Measurements from ENCODE around the gene PIK3CD. TPM values are rescaled to one million over a fixed set of nuclear protein-coding genes. Genes with fewer than 3 reads are reported as not detected.
A peak's percentile ranks its signal among the peaks of the same experiment; 100 is the strongest.

PIK3CD gene
- total and polyA plus RNA-seq, 11 donors, result 1.9 to 18.8 (median 4.0) TPM

DNA sequence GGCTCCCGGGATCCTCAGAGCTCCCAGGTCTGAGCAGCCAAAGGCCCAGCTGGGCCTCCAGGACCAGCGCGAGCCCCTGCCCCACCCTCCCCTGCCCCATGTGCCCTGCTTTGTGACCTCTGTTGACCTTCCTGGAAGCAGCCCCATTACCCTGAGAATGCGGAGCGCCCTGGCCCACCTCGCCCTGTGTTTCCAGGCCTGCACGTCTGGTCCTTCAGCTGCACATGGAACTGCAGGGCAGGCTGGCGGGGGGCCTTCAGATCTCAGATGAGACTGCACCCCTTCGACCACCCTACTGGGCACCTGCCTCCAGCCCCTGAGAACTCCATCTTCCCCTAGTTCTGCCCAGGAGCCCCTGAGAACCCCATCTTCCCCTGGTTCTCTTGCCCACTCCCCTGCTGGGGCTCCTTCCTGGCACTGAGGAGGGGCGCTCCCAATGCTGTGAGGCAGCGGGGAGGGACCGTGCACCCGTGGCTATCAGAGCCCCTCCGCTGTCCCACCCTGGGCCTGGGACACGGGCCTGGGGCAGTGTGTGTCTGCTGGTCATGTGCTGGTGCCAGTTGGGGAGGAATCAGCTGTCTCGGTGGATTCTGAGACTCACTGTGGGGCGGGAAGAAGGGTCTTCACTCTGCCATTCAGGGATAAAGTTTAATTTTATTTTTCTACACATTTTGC lies 37.8 kb upstream of the PIK3CD start:
- H3K27me3 ChIP-seq, result peaks cover 0 to 2% (median 0%) of the 10 kb centered on the region in 9 donors
- H3K4me3 ChIP-seq, result no peak overlapping the region
- 74 to 90% (median 86%) methylated on average over 14 to 17 of the region's 17 CpGs for WGBS, 4 donors
- H3K9me3 ChIP-seq, result no peaks in the 10 kb centered on the region
- ATAC-seq, result no peak
- intact Hi-C loops (cut with DNase I), result no loop called here
- DNase-seq, result no peak
- H3K36me3 ChIP-seq, result peaks cover 0 to 47% (median 36%) of the 10 kb centered on the region in 9 donors
- no peak for TF ChIP-seq POLR2A (IDR thresholded peaks at IDR 0.05)
- TF ChIP-seq, protein P1, sequence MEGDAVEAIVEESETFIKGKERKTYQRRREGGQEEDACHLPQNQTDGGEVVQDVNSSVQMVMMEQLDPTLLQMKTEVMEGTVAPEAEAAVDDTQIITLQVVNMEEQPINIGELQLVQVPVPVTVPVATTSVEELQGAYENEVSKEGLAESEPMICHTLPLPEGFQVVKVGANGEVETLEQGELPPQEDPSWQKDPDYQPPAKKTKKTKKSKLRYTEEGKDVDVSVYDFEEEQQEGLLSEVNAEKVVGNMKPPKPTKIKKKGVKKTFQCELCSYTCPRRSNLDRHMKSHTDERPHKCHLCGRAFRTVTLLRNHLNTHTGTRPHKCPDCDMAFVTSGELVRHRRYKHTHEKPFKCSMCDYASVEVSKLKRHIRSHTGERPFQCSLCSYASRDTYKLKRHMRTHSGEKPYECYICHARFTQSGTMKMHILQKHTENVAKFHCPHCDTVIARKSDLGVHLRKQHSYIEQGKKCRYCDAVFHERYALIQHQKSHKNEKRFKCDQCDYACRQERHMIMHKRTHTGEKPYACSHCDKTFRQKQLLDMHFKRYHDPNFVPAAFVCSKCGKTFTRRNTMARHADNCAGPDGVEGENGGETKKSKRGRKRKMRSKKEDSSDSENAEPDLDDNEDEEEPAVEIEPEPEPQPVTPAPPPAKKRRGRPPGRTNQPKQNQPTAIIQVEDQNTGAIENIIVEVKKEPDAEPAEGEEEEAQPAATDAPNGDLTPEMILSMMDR (IDR thresholded peaks at IDR 0.05), result no peak
- H3K27ac ChIP-seq, result no peak overlapping the region
- H3K4me1 ChIP-seq, result peaks cover 0 to 11% (median 0%) of the 10 kb centered on the region in 12 donors

DNA sequence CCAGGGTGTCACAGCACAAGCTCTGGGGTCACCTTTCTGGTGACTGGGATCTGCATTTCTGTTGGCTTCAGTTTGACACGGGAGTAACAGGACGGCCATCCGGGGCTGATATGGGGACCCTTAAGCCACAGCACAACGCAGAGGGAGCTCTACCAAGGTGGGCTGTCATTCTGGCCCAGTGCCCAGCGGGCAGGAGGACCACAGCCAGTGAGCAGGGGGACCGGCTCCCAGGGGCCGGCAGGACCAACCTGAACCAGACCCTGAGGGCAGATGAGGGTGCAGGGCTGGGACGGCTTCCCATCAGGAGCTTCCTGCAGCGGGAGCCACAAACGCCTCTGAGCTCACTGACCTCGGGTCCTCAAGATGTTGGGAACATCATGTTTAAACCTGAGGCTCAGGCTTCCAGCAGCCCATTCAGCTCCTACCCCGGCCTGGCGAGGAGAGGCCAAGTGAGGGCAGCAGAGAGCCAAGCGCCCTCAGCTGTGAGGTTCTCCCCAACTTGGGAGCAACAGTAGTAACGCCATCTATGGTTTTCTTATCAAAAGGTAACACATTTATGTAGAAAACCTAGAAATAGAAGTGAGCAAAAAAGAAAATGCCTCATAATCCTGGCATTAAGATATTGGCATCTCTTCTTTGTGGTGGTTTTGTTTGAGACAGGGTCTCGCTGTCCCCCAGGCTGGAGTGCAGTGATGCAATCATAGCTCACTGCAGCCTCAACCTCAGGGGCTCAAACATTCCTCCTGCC lies 36.0 kb upstream of the PIK3CD start:
- no peak for DNase-seq
- H3K9me3 ChIP-seq, result no peaks in the 10 kb centered on the region
- H3K4me1 ChIP-seq, result peaks cover 0 to 2% (median 0%) of the 10 kb centered on the region in 12 donors
- no peak overlapping the region for H3K4me3 ChIP-seq
- peaks cover 0 to 19% (median 0%) of the 10 kb centered on the region in 9 donors for H3K27me3 ChIP-seq
- H3K27ac ChIP-seq, result no peak overlapping the region
- 42 to 57% (median 49%) methylated on average over 11 to 16 of the region's 16 CpGs for WGBS, 4 donors
- intact Hi-C loops (cut with DNase I), result no loop called here
- peak; percentile 46 to 60 (median 54) for ATAC-seq
- peaks cover 0 to 31% (median 26%) of the 10 kb centered on the region in 9 donors for H3K36me3 ChIP-seq
- no peak for TF ChIP-seq POLR2A (IDR thresholded peaks at IDR 0.05)
- TF ChIP-seq, protein P1 (IDR thresholded peaks at IDR 0.05), result peak; percentile 29 to 75 (median 51)

DNA sequence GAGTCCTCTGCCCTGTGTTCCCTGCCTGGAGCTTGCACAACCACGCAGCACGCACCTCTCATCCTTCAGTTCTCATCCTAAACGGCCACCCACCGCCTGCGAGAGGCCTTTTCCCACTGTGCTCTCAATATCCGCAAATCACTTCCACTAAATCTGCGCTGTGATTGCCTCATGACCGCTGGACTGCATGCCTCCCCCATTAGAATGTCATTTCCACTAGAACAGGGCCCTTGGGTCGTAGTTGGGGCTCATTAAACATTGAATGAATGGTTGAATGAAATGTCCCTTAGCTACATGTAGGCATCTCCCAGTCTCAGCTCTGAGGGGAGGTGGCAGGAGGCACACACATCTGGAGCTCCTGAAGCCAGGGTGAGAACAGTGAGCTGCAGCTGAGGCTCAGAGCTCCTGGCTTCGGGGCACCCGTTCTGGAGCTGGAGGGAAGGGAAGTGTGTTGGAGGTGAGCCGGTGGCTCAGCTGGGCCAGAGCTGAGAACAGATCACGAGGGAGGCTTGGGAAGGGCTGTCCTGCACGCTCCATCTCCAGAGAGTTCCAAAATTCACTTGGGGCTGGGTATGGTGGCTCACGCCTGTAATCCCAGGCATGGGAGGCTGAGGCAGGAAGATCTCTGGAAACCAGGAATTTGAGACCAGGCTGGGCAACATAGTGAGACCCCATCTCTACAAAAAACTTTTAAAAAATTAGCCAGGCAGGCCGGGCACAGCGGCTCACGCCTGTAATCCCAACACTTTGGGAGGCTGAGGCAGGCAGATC lies 32.4 kb upstream of the PIK3CD start:
- DNase-seq (no peak), ATAC-seq (no peak)
- Histone ChIP-seq H3K27me3 (peaks cover 0 to 29% (median 0%) of the 10 kb centered on the region in 9 donors), H3K36me3 (no peaks in the 10 kb centered on the region), H3K4me1 (no peaks in the 10 kb centered on the region), H3K4me3 (no peak overlapping the region), H3K9me3 (no peaks in the 10 kb centered on the region), H3K27ac (no peak overlapping the region)
- 78 to 83% (median 79%) methylated on average over 18 of the region's 18 CpGs for WGBS, 4 donors
- TF ChIP-seq POLR2A (IDR thresholded peaks at IDR 0.05), result no peak
- TF ChIP-seq, protein P1 (IDR thresholded peaks at IDR 0.05), result no peak
- intact Hi-C loops (cut with DNase I), result no loop called here

GRCh38 chr1:9621032-9621431 lies 30.5 kb upstream of the PIK3CD start:
- Histone ChIP-seq H3K36me3 (no peaks in the 10 kb centered on the region), H3K4me1 (peaks cover 0 to 1% (median 0%) of the 10 kb centered on the region in 12 donors), H3K4me3 (no peak overlapping the region), H3K9me3 (no peaks in the 10 kb centered on the region), H3K27ac (no peak overlapping the region), H3K27me3 (peaks cover 0 to 29% (median 5%) of the 10 kb centered on the region in 9 donors)
- ATAC-seq, result no peak
- intact Hi-C loops (cut with DNase I), result loop anchor here in 1 of 10 donors (10.0 kb wide), 1 partner anchor 804 kb away; no protein-coding TSS in a partner anchor
- no peak for DNase-seq
- TF ChIP-seq POLR2A (IDR thresholded peaks at IDR 0.05), result no peak
- TF ChIP-seq, protein P1 (IDR thresholded peaks at IDR 0.05), result no peak
